ENCODE measurements around the gene BET1L. TPM values are rescaled to one million over a fixed set of nuclear protein-coding genes. Genes with fewer than 3 reads are reported as not detected.

Gene BET1L
- total RNA-seq, 3 donors from 2014 or later (not counting 1 experiment from before 2014, with no cell fraction given), result 32.4 to 44.1 (median 35.8) TPM

GRCh38 chr11:207863-208180 is 623 bp upstream of the BET1L start:
- peak overlapping the region; percentile 99 for H3K27ac Mint-ChIP-seq
- ATAC-seq, result peak; percentile 13 to 30 (median 22)
- H3K27ac ChIP-seq (ENCODE audit: low read length), result peak overlapping the region; percentile 94
- intact Hi-C loops (cut with micrococcal nuclease), result loop anchor here (1.0 to 5.0 kb wide), 5 partner anchors 28 to 242 kb away; partner anchors contain the start of genes PSMD13, PTDSS2 and SIRT3
- peaks cover 35 to 52% of the 10 kb centered on the region in 2 donors for H3K4me1 Mint-ChIP-seq
- no peaks in the 10 kb centered on the region for H3K9me3 Mint-ChIP-seq
- DNase-seq, result no peak
- H3K4me3 ChIP-seq (ENCODE audit: low read length), result peak overlapping the region; percentile 66
- WGBS (ENCODE audit: insufficient coverage), result under 1% methylated on average over 27 of the region's 27 CpGs
- H3K27me3 ChIP-seq (ENCODE audit: control insufficient read depth, insufficient read depth, low read length), result no peaks in the 10 kb centered on the region
- H3K4me3 Mint-ChIP-seq, result peak overlapping the region; percentile 97
- no peaks in the 10 kb centered on the region for H3K36me3 Mint-ChIP-seq
- no peaks in the 10 kb centered on the region for H3K9me3 ChIP-seq (ENCODE audit: control insufficient read depth, insufficient read depth, low read length)
- H3K27me3 Mint-ChIP-seq (ENCODE audit: low read depth in 2 of 2), result no peaks in the 10 kb centered on the region
- no peak for TF ChIP-seq CTCF (IDR thresholded peaks at IDR 0.05)
- peaks cover 59% of the 10 kb centered on the region for H3K36me3 ChIP-seq (ENCODE audit: control insufficient read depth, insufficient read depth, low read length)
- peaks cover 50% of the 10 kb centered on the region for H3K4me1 ChIP-seq (ENCODE audit: control insufficient read depth, insufficient read depth, low read length)

GRCh38 chr11:206526-207207 is 532 bp downstream of the BET1L start:
- Mint-ChIP-seq H3K36me3 (no peaks in the 10 kb centered on the region), H3K4me3 (peak overlapping the region; percentile 97), H3K9me3 (no peaks in the 10 kb centered on the region), H3K27ac (peak overlapping the region; percentile 99), H3K4me1 (peaks cover 43 to 58% of the 10 kb centered on the region in 2 donors), H3K27me3 (ENCODE audit: low read depth in 2 of 2) (no peaks in the 10 kb centered on the region)
- Histone ChIP-seq H3K27ac (ENCODE audit: low read length) (peak overlapping the region; percentile 78), H3K9me3 (ENCODE audit: control insufficient read depth, insufficient read depth, low read length) (no peaks in the 10 kb centered on the region), H3K36me3 (ENCODE audit: control insufficient read depth, insufficient read depth, low read length) (peaks cover 47% of the 10 kb centered on the region), H3K27me3 (ENCODE audit: control insufficient read depth, insufficient read depth, low read length) (no peaks in the 10 kb centered on the region), H3K4me3 (ENCODE audit: low read length) (peak overlapping the region; percentile 76), H3K4me1 (ENCODE audit: control insufficient read depth, insufficient read depth, low read length) (peaks cover 50% of the 10 kb centered on the region)
- ATAC-seq, result no peak
- intact Hi-C loops (cut with micrococcal nuclease), result loop anchor here (1.0 to 5.0 kb wide), 5 partner anchors 30 to 244 kb away; partner anchors contain the start of genes PSMD13, PTDSS2 and SIRT3
- WGBS (ENCODE audit: insufficient coverage), result 3% methylated on average over 39 of the region's 39 CpGs
- no peak for TF ChIP-seq CTCF (IDR thresholded peaks at IDR 0.05)
- DNase-seq, result peak in 1 of 2 donors; percentile 57

GRCh38 chr11:206002-206384 is 1.2 kb downstream of the BET1L start:
- no peak for TF ChIP-seq CTCF (IDR thresholded peaks at IDR 0.05)
- peaks cover 50% of the 10 kb centered on the region for H3K4me1 ChIP-seq (ENCODE audit: control insufficient read depth, insufficient read depth, low read length)
- H3K4me3 ChIP-seq (ENCODE audit: low read length), result peak overlapping the region; percentile 76
- no peak overlapping the region for H3K27ac ChIP-seq (ENCODE audit: low read length)
- ATAC-seq, result no peak
- intact Hi-C loops (cut with micrococcal nuclease), result loop anchor here (5.0 kb wide), 2 partner anchors 151 to 211 kb away; no protein-coding TSS in a partner anchor
- peaks cover 42% of the 10 kb centered on the region for H3K36me3 ChIP-seq (ENCODE audit: control insufficient read depth, insufficient read depth, low read length)
- no peaks in the 10 kb centered on the region for H3K27me3 ChIP-seq (ENCODE audit: control insufficient read depth, insufficient read depth, low read length)
- Mint-ChIP-seq H3K27ac (peak overlapping the region; percentile 99), H3K9me3 (no peaks in the 10 kb centered on the region), H3K4me1 (peaks cover 43 to 58% of the 10 kb centered on the region in 2 donors), H3K36me3 (no peaks in the 10 kb centered on the region), H3K4me3 (peak overlapping the region; percentile 97), H3K27me3 (ENCODE audit: low read depth in 2 of 2) (no peaks in the 10 kb centered on the region)
- H3K9me3 ChIP-seq (ENCODE audit: control insufficient read depth, insufficient read depth, low read length), result no peaks in the 10 kb centered on the region
- 89% methylated on average over 4 of the region's 7 CpGs for WGBS (ENCODE audit: insufficient coverage)
- DNase-seq, result no peak
